Measurements from ENCODE around the gene SPRY1. TPM values are rescaled to one million over a fixed set of nuclear protein-coding genes. Genes with fewer than 3 reads are reported as not detected.

The SPRY1 gene
- total RNA-seq, 2 donors from 2014 or later: 9.1 to 18.5 TPM

DNA sequence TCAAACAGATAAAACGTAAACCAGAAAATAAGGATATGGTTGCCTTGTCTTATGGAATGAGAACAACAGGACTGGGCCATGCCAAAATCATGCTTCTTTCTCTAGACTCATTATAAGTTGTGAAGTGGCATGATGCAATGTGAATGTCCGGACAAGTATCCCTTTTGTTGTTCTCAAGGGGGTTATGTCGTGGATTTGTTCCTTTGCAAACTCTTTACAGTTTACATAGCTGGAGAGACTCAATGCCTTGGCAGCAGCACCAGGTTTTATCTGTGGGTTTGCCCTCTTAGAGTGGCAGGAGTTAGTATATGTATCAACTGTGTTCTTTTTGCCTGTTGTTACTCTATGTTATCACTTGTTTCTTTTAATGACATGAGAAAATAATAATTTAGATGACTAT is 41.4 kb downstream of the SPRY1 start:
- Mint-ChIP-seq H3K36me3 (ENCODE audit: low read depth) (peaks cover 21% of the 10 kb centered on the region), H3K4me1 (peaks cover 5% of the 10 kb centered on the region), H3K9me3 (peaks cover 35% of the 10 kb centered on the region), H3K4me3 (no peak overlapping the region), H3K27me3 (ENCODE audit: insufficient read depth) (no peaks in the 10 kb centered on the region), H3K27ac (no peak overlapping the region)
- H3K36me3 ChIP-seq (ENCODE audit: control insufficient read depth, insufficient read depth, low read length): no peaks in the 10 kb centered on the region
- no peak overlapping the region for H3K9ac ChIP-seq (ENCODE audit: extremely low read depth, low read length, poor library complexity, severe bottlenecking)
- H3K4me1 ChIP-seq (ENCODE audit: control insufficient read depth, insufficient read depth, low read length): peaks cover under 1% of the 10 kb centered on the region
- 62 to 89% methylated on average over 2 to 3 of the region's 3 CpGs for WGBS, 2 experiments (ENCODE audit: insufficient coverage in 1 of 2, insufficient read length in 1 of 2)
- H3K27me3 ChIP-seq (ENCODE audit: control insufficient read depth, insufficient read depth, low read length, poor library complexity, severe bottlenecking): no peaks in the 10 kb centered on the region
- H3K27ac ChIP-seq (ENCODE audit: low read depth, low read length): no peak overlapping the region
- H3K4me3 ChIP-seq (ENCODE audit: low read length): no peak overlapping the region
- TF ChIP-seq, protein P1, sequence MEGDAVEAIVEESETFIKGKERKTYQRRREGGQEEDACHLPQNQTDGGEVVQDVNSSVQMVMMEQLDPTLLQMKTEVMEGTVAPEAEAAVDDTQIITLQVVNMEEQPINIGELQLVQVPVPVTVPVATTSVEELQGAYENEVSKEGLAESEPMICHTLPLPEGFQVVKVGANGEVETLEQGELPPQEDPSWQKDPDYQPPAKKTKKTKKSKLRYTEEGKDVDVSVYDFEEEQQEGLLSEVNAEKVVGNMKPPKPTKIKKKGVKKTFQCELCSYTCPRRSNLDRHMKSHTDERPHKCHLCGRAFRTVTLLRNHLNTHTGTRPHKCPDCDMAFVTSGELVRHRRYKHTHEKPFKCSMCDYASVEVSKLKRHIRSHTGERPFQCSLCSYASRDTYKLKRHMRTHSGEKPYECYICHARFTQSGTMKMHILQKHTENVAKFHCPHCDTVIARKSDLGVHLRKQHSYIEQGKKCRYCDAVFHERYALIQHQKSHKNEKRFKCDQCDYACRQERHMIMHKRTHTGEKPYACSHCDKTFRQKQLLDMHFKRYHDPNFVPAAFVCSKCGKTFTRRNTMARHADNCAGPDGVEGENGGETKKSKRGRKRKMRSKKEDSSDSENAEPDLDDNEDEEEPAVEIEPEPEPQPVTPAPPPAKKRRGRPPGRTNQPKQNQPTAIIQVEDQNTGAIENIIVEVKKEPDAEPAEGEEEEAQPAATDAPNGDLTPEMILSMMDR (conservative IDR thresholded peaks at IDR 0.05): no peak
- H3K9me3 ChIP-seq (ENCODE audit: control insufficient read depth, low read length): peaks cover 20% of the 10 kb centered on the region
- no peak for DNase-seq

DNA sequence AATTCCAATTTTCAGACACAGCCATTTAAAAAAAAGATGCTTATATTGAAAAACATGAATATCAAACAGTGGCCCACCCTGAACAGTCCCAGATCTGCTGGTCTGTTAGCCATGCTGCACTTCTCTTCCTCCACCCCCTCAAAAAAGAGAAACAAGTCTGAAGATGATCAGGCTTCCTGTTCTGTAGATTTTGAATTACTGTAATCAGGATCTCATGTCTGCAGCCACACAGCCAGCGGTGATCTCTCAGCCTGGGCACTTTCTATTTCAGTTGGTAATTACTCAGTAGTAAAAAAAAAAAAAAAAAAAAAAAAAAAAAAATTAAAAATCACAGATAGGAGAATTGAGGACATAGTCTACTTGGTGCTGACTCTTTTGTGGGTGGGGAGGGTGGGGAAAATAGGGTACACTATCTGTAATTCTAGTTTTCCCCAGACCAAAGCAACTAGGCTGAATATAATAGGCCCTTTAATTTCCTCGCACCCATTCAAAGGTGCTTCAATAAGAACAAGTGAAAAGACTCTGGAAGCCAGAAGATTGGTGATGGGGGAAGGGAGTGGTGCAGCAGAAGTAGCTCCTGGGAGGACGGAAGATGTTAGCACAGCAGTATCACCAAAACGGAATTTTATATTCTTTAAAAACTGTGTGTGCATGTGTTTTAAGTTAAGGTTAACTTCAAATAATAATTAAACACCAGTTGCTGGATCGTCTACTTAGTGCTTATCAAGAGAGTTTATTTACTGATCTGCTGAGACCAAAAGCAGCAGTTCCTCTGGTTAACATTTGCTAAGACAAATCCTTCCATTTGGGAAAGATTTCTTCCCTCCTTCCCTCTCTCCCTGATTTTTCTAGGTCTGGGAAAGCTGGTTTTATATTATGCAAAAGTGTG is 47.0 kb downstream of the SPRY1 start:
- H3K4me3 ChIP-seq (ENCODE audit: low read length): peak overlapping the region; percentile 74
- Mint-ChIP-seq H3K27ac (peak overlapping the region; percentile 91), H3K9me3 (no peaks in the 10 kb centered on the region), H3K4me3 (peak overlapping the region; percentile 50), H3K36me3 (ENCODE audit: low read depth) (no peaks in the 10 kb centered on the region), H3K27me3 (ENCODE audit: insufficient read depth) (no peaks in the 10 kb centered on the region), H3K4me1 (peaks cover 19% of the 10 kb centered on the region)
- peak overlapping the region; percentile 75 for H3K27ac ChIP-seq (ENCODE audit: low read depth, low read length)
- no peak for DNase-seq
- peak overlapping the region; percentile 6 for H3K9ac ChIP-seq (ENCODE audit: extremely low read depth, low read length, poor library complexity, severe bottlenecking)
- H3K27me3 ChIP-seq (ENCODE audit: control insufficient read depth, insufficient read depth, low read length, poor library complexity, severe bottlenecking): no peaks in the 10 kb centered on the region
- peaks cover 4% of the 10 kb centered on the region for H3K4me1 ChIP-seq (ENCODE audit: control insufficient read depth, insufficient read depth, low read length)
- no peaks in the 10 kb centered on the region for H3K36me3 ChIP-seq (ENCODE audit: control insufficient read depth, insufficient read depth, low read length)
- 0 to 22% methylated on average over 1 to 5 of the region's 5 CpGs for WGBS, 2 experiments (ENCODE audit: insufficient coverage in 1 of 2, insufficient read length in 1 of 2)
- TF ChIP-seq, protein P1 (conservative IDR thresholded peaks at IDR 0.05): no peak
- H3K9me3 ChIP-seq (ENCODE audit: control insufficient read depth, low read length): no peaks in the 10 kb centered on the region

DNA sequence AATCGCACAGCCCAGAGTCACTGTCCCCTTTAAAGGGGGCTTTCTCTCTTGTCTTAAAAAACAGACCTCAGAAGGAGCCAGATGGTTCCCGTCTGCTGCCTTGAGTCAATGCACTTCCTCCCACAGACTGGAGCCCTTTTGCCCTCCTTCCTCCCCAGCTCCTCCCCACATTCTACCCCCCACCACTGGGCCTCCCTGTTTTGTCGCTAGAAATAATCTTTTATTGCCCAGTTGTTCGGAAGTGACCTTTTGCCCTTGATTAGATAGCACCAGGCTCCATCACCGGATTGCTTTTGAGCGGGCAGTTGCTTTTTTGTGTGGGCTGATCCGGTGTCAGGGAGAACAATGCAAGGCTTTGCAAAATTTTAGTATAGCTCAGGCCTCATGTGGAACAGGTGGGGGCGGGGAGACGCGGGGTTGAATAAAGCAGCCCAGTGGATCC is 47.7 kb downstream of the SPRY1 start:
- H3K9me3 Mint-ChIP-seq: no peaks in the 10 kb centered on the region
- H3K36me3 ChIP-seq (ENCODE audit: control insufficient read depth, insufficient read depth, low read length): no peaks in the 10 kb centered on the region
- TF ChIP-seq, protein P1 (conservative IDR thresholded peaks at IDR 0.05): no peak
- peak; percentile 84 for DNase-seq
- no peaks in the 10 kb centered on the region for H3K27me3 Mint-ChIP-seq (ENCODE audit: insufficient read depth)
- H3K4me1 ChIP-seq (ENCODE audit: control insufficient read depth, insufficient read depth, low read length): peaks cover 7% of the 10 kb centered on the region
- peak overlapping the region; percentile 91 for H3K27ac Mint-ChIP-seq
- 4% methylated on average over 4 to 10 of the region's 10 CpGs for WGBS, 2 experiments (ENCODE audit: insufficient coverage in 1 of 2, insufficient read length in 1 of 2)
- peak overlapping the region; percentile 50 for H3K4me3 Mint-ChIP-seq
- peak overlapping the region; percentile 74 for H3K4me3 ChIP-seq (ENCODE audit: low read length)
- no peaks in the 10 kb centered on the region for H3K36me3 Mint-ChIP-seq (ENCODE audit: low read depth)
- H3K9ac ChIP-seq (ENCODE audit: extremely low read depth, low read length, poor library complexity, severe bottlenecking): peak overlapping the region; percentile 6
- H3K9me3 ChIP-seq (ENCODE audit: control insufficient read depth, low read length): no peaks in the 10 kb centered on the region
- H3K4me1 Mint-ChIP-seq: peaks cover 22% of the 10 kb centered on the region
- peak overlapping the region; percentile 75 for H3K27ac ChIP-seq (ENCODE audit: low read depth, low read length)
- H3K27me3 ChIP-seq (ENCODE audit: control insufficient read depth, insufficient read depth, low read length, poor library complexity, severe bottlenecking): no peaks in the 10 kb centered on the region

Measured in endodermal cell (in vitro differentiated cells).